Cardiac muscle cell (in vitro differentiated cells and primary cell): ENCODE results near the gene OPN4. TPM values are rescaled to one million over a fixed set of nuclear protein-coding genes. Genes with fewer than 3 reads are reported as not detected.

Source experiments
- DNase-seq, 2 donors: peaks; one replicate each; pipeline versions ENCODE4 v3.0.0 to v3.0.0-alpha.2; 2010 to 2017; ENCODE audit warnings: low read depth in 1 of 2, low spot score in 1 of 2
- H3K27ac ChIP-seq: fragments of 200-600 bp; sonication (generic); 2 replicates; pipeline ENCODE4 v1.5.1; 2016
- H3K27me3 ChIP-seq: fragments of 200-600 bp; sonication (generic); 2 replicates; pipeline ENCODE4 v1.6.0; 2016; ENCODE audit warnings: control low read depth
- H3K36me3 ChIP-seq: fragments of 200-600 bp; sonication (generic); 2 replicates; pipeline ENCODE4 v1.5.1; 2016; ENCODE audit warnings: control low read depth
- H3K4me1 ChIP-seq: fragments of 200-600 bp; sonication (generic); 2 replicates; pipeline ENCODE4 v1.8.1; 2017; ENCODE audit warnings: low read depth, mild to moderate bottlenecking, mixed run types
- H3K4me3 ChIP-seq: fragments of 200-600 bp; sonication (generic); 2 replicates; pipeline ENCODE4 v1.5.1; 2016; ENCODE audit warnings: mild to moderate bottlenecking
- H3K9me3 ChIP-seq: fragments of 200-600 bp; sonication (generic); 2 replicates; pipeline ENCODE4 v1.5.1; 2017; ENCODE audit warnings: low read depth, mild to moderate bottlenecking, control low read depth
- CTCF ChIP-seq: IDR thresholded peaks from 2 replicates; pipeline ENCODE4 v1.5.1; 2012; ENCODE audit warnings: low read depth, mild to moderate bottlenecking, low read length
- polyA plus RNA-seq: library from polyadenylated mRNA; unstranded; fragments of >200 nt; fragmentation: Nextera tagmentation; extraction: Ambion mirVana; gene quantifications from 2 replicates; pipeline ENCODE4 v1.2.1, GENCODE V29; 2016
- total RNA-seq: library from RNA; depleted of rRNA; stranded (reverse); fragments of >200 nt; gene quantifications from 2 replicates; pipeline ENCODE4 v1.2.3, GENCODE V29; 2016

OPN4 gene
- total and polyA plus RNA-seq, 2 experiments from 2014 or later = 0.18 TPM; not detected in 1

- no peak for TF ChIP-seq CTCF
- Histone ChIP-seq H3K27me3 (no peaks in the 10 kb centered on the region), H3K27ac (peak overlapping the region; percentile 92), H3K36me3 (peaks cover 26% of the 10 kb centered on the region), H3K4me3 (no peak overlapping the region), H3K4me1 (peaks cover 66% of the 10 kb centered on the region), H3K9me3 (no peaks in the 10 kb centered on the region)
- no peak for DNase-seq
Observed at GRCh38 chr10:86689146-86689545, 34.8 kb downstream of the OPN4 start.

- Histone ChIP-seq H3K4me3 (no peak overlapping the region), H3K27ac (peak overlapping the region; percentile 92), H3K36me3 (peaks cover 36% of the 10 kb centered on the region), H3K27me3 (no peaks in the 10 kb centered on the region), H3K4me1 (peaks cover 59% of the 10 kb centered on the region), H3K9me3 (no peaks in the 10 kb centered on the region)
- no peak for TF ChIP-seq CTCF
- no peak for DNase-seq
Observed at GRCh38 chr10:86690231-86690630, 35.9 kb downstream of the OPN4 start.

- no peak for DNase-seq
- Histone ChIP-seq H3K27me3 (no peaks in the 10 kb centered on the region), H3K27ac (peak overlapping the region; percentile 92), H3K4me1 (peaks cover 54% of the 10 kb centered on the region), H3K36me3 (peaks cover 39% of the 10 kb centered on the region), H3K9me3 (no peaks in the 10 kb centered on the region), H3K4me3 (no peak overlapping the region)
- no peak for TF ChIP-seq CTCF
Observed at GRCh38 chr10:86690657-86691084, 36.3 kb downstream of the OPN4 start.

GRCh38 chr10:86691333-86692022 is 37.1 kb downstream of the OPN4 start:
- Histone ChIP-seq H3K27me3 (no peaks in the 10 kb centered on the region), H3K36me3 (peaks cover 39% of the 10 kb centered on the region), H3K4me1 (peaks cover 48% of the 10 kb centered on the region), H3K27ac (peak overlapping the region; percentile 92), H3K9me3 (no peaks in the 10 kb centered on the region), H3K4me3 (no peak overlapping the region)
- TF ChIP-seq CTCF = no peak
- DNase-seq = no peak

- peaks cover 42% of the 10 kb centered on the region for H3K36me3 ChIP-seq
- H3K27me3 ChIP-seq = no peaks in the 10 kb centered on the region
- no peak for DNase-seq
- H3K4me3 ChIP-seq = no peak overlapping the region
- peaks cover 48% of the 10 kb centered on the region for H3K4me1 ChIP-seq
- peak overlapping the region; percentile 92 for H3K27ac ChIP-seq
- no peak for TF ChIP-seq CTCF
- no peaks in the 10 kb centered on the region for H3K9me3 ChIP-seq
Observed at GRCh38 chr10:86692023-86692514, 37.7 kb downstream of the OPN4 start.
